ENCODE measurements around the gene KLF5.

- TF ChIP-seq CTCF (conservative IDR thresholded peaks at IDR 0.05; ENCODE audit: low read depth in 2 of 2) (no peak), ETS1 (IDR thresholded peaks at IDR 0.05) (no peak), EZH2phosphoT487 (IDR thresholded peaks at IDR 0.05; ENCODE audit: unreplicated experiment) (no peak), POLR2AphosphoS5 (IDR thresholded peaks at IDR 0.05; ENCODE audit: low read depth) (no peak), REST (IDR thresholded peaks at IDR 0.05; ENCODE audit: unreplicated experiment) (no peak), ZNF331 (CRISPR knock-in tag; IDR thresholded peaks at IDR 0.05; ENCODE audit: low read depth) (no peak), JUNB (IDR thresholded peaks at IDR 0.05; ENCODE audit: unreplicated experiment) (no peak), NANOG (IDR thresholded peaks at IDR 0.05; ENCODE audit: borderline replicate concordance) (no peak), EZH2 (IDR thresholded peaks at IDR 0.05; ENCODE audit: low read depth, unreplicated experiment) (no peak), STAT1 (IDR thresholded peaks at IDR 0.05; ENCODE audit: unreplicated experiment) (no peak), ZNF462 (CRISPR knock-in tag; IDR thresholded peaks at IDR 0.05) (no peak), ZNF114 (CRISPR knock-in tag; IDR thresholded peaks at IDR 0.05) (no peak)
These were observed 43.0 kb upstream of the KLF5 start for GRCh38 chr13:73015805-73016204.
